BJ (cell line): ENCODE measurements around the gene SPTBN1. TPM values are rescaled to one million over a fixed set of nuclear protein-coding genes. Genes with fewer than 3 reads are reported as not detected.

Source experiments
- CTCF ChIA-PET: fragments of 350-600 bp; formaldehyde crosslinking; extraction: SDS; loops from one replicate; lab custom pipeline; 2021; ENCODE audit warnings: antibody characterized with exemption, inconsistent platforms; lab: Yijun Ruan, JAX
- POLR2A ChIA-PET: fragments of 300-600 bp; sonication (Branson Sonifier 250); formaldehyde crosslinking; extraction: SDS; loops from one replicate; lab custom pipeline; 2021; ENCODE audit warnings: antibody characterized with exemption; lab: Charles Lee
- DNase-seq: peaks from one replicate; pipeline ENCODE4 v3.0.0-alpha.2; 2011; ENCODE audit warnings: low read depth
- H3K27me3 ChIP-seq: 2 replicates; pipeline ENCODE4 v1.6.0; 2011; ENCODE audit warnings: low read length; ENCODE audit not compliant: control insufficient read depth, insufficient read depth
- H3K36me3 ChIP-seq: 2 replicates; pipeline ENCODE4 v1.5.1; 2011; ENCODE audit warnings: low read length; ENCODE audit not compliant: control insufficient read depth, insufficient read depth
- H3K4me3 ChIP-seq: 2 replicates; pipeline ENCODE4 v1.5.1; 2011; ENCODE audit warnings: low read depth, mild to moderate bottlenecking, control low read depth, low read length
- polyA minus RNA-seq: library from RNA; depleted of rRNA, polyadenylated mRNA; stranded (reverse); fragments of >200 nt; gene quantifications from 2 replicates; pipeline ENCODE4 v1.2.3, GENCODE V29; 2011; rRNA and poly(A)+ RNA removed
- polyA plus RNA-seq: library from polyadenylated mRNA; depleted of rRNA; stranded (reverse); fragments of >200 nt; gene quantifications from 2 replicates; pipeline ENCODE4 v1.2.3, GENCODE V29; 2011; rRNA removed
- TF ChIP-seq, protein P1 (sequence below): IDR thresholded peaks from 2 replicates; pipeline ENCODE4 v1.5.1; 2011; ENCODE audit warnings: low read depth, mild to moderate bottlenecking, control low read depth, inconsistent platforms, low read length, moderate library complexity; ENCODE audit not compliant: insufficient read depth

The SPTBN1 gene
- polyA plus RNA-seq (33.8 and 39.1 TPM in 2 replicates), polyA minus RNA-seq (56.8 and 83.4 TPM in 2 replicates)

DNA sequence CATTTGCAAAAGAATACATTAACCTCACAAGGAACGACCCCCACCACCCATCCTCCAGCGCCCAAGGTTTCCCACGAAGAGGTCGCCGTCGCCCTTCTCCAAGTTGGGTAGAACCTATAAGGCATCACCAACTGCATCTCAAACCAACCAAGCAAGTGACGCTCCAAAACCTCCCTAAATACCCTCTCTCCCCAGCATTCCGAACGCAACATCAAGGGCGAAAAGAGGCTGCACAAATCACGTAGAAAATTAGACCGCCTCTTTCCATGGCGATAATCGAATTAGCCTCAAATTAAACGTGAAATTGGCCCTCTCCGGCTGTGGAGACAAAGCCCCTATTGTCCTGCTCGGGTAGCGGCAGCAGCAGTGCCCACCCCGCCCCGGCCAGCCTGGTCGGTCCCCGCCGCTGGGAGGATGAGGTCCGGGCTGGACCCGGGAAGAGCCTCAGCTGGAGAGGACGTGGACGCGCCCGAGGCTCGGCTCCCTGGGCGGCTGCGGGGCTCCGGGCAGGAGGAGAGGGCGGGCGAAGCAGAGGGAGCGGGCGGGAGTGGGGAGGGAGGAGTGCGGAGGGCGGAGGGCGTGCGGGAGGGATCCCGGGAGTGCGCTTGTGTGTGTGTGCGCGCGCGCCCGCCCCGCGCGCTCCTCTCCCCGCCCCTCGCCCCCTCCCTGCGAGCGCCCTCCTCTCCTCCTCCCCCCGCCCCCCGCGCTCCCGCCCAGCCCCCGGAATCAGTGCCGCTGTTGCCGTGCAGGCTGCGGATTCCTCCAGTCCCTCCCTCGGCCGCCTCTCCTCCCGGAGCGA is at the start of gene SPTBN1:
SPTBN1 (plus strand) TSS at position 765 of the 799 bp plus-strand sequence. CDS start 70,092 bp downstream, outside the sequence.
- POLR2A ChIA-PET: interaction anchor here (0.7 kb wide), 1 partner anchor 436 kb away, joined by 16 read pairs; no protein-coding TSS in a partner anchor
- CTCF ChIA-PET: no interaction called here
- Histone ChIP-seq H3K27me3 (no peaks in the 10 kb centered on the region), H3K36me3 (no peaks in the 10 kb centered on the region), H3K4me3 (peak within 1 kb of the TSS; percentile 85)
- DNase-seq: peak; percentile 41
- TF ChIP-seq, protein P1, sequence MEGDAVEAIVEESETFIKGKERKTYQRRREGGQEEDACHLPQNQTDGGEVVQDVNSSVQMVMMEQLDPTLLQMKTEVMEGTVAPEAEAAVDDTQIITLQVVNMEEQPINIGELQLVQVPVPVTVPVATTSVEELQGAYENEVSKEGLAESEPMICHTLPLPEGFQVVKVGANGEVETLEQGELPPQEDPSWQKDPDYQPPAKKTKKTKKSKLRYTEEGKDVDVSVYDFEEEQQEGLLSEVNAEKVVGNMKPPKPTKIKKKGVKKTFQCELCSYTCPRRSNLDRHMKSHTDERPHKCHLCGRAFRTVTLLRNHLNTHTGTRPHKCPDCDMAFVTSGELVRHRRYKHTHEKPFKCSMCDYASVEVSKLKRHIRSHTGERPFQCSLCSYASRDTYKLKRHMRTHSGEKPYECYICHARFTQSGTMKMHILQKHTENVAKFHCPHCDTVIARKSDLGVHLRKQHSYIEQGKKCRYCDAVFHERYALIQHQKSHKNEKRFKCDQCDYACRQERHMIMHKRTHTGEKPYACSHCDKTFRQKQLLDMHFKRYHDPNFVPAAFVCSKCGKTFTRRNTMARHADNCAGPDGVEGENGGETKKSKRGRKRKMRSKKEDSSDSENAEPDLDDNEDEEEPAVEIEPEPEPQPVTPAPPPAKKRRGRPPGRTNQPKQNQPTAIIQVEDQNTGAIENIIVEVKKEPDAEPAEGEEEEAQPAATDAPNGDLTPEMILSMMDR: no peak

DNA sequence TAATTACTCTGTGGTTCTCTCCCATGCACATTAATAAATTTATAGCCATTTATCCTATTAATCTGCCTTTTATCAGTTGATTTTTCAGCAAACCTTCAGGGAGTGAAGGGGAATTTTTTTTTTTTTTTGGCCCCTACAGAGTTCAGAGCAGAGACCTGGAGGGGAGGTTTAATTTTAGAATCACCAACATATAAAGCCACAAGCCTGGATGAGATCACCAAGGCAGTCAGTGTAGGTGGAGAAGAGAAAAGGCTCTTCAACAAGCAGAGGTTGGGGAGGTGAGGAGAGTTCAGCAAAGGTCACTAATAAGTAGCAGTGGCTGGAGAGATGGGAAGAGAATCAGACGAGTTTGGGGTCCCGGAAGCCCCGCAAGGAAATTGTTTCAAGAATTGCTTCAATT is 48.4 kb upstream of the SPTBN1 start:
- Histone ChIP-seq H3K27me3 (no peaks in the 10 kb centered on the region; the same call in 1 of the 2 replicates), H3K4me3 (no peak overlapping the region), H3K36me3 (no peaks in the 10 kb centered on the region)
- ChIA-PET CTCF (no interaction called here), POLR2A (no interaction called here)
- TF ChIP-seq, protein P1: no peak
- DNase-seq: no peak

DNA sequence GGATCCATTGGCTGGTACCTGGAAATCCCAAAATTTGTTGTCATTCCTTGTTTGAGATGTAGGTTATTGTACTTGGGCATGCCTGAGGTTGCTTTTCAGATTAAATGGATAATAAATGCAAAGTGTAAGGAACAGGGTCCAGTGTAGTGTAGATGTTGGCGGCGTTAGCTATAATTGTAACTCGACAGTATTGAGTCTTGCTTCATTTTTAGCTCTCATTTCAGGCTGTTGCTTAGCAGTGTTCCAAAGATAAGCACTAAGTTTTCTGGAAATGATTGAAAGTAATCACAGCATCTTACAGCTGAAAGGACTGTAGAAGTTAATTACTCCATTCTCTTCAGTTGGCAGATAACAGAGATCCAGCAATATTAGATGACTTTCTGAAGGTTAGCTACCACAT is 47.8 kb upstream of the SPTBN1 start:
- ChIA-PET POLR2A (no interaction called here), CTCF (no interaction called here)
- no peak overlapping the region for H3K4me3 ChIP-seq
- no peaks in the 10 kb centered on the region; the same call in 1 of the 2 replicates for H3K27me3 ChIP-seq
- TF ChIP-seq, protein P1: no peak
- H3K36me3 ChIP-seq: no peaks in the 10 kb centered on the region
- no peak for DNase-seq

DNA sequence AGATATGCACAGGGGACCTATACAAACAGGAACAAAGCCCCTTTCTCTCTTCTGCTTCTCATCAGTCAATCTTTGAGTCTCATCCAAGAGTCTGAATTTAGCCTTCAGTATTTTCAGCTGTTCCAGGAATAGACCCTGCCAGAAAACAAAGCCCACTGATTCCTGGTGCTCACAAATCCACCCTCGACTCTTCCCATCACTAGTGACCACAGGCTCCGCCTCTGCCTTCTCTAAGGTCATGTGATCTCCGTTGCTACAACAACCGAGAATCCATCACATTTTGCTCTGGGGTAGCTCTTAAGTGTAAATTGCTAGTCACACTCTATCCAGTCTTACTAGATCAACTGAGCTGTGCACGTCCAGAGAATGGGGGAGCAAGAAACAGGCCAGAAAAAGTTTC is 46.4 kb upstream of the SPTBN1 start:
- H3K27me3 ChIP-seq: no peaks in the 10 kb centered on the region; the same call in 1 of the 2 replicates
- H3K36me3 ChIP-seq: no peaks in the 10 kb centered on the region
- no peak overlapping the region for H3K4me3 ChIP-seq
- POLR2A ChIA-PET: no interaction called here
- CTCF ChIA-PET: interaction anchor here (1.5 kb wide), 1 partner anchor 74 kb away, joined by 3 read pairs; no protein-coding TSS in a partner anchor
- no peak for DNase-seq
- TF ChIP-seq, protein P1: no peak

DNA sequence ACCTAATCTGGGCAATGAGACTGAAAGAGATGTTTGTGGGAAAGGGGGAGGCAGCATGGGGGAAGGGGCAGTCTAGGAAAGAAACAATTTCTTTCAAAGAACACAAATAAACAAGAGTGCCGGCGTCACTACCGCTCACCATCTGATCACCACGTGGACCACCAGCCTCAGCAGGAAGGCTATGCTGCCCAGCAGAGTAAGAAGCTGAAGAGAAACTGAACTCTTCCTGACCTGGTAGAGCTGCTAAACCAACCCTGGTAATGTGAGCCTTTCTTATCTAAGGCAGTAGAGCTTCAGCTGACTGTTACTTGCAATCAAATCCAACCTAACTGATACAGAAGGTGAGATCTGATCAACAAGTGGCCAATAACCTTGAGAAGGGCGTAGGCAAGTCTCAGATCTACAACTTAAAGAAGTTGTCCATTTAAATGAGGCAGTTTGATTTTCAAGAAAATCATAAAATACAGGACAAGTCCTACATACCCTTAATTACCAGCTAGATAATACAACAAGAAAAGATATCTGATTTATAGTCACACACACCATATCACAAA is 44.2 kb upstream of the SPTBN1 start:
- no peak for DNase-seq
- TF ChIP-seq, protein P1: no peak
- Histone ChIP-seq H3K36me3 (no peaks in the 10 kb centered on the region), H3K27me3 (no peaks in the 10 kb centered on the region; the same call in 1 of the 2 replicates), H3K4me3 (no peak overlapping the region)
- ChIA-PET CTCF (no interaction called here), POLR2A (no interaction called here)
